GM12878 (cell line): ENCODE data around the gene ZBTB3. TPM values are rescaled to one million over a fixed set of nuclear protein-coding genes. Genes with fewer than 3 reads are reported as not detected.

Experiments used
- BCL11A ChIP-seq: IDR thresholded peaks from 2 replicates; pipeline ENCODE4 v1.6.1; 2011; ENCODE audit warnings: low read depth, low read length
- CEBPB ChIP-seq, 2 experiments: fragments of 150-350 bp in 1 of 2; IDR thresholded peaks; 2 replicates each; pipeline ENCODE4 v1.6.1; 2012 to 2014; ENCODE audit warnings: low read depth in 2 of 2, low read length in 2 of 2, borderline replicate concordance in 1 of 2, inconsistent platforms in 1 of 2
- CHD1 ChIP-seq: IDR thresholded peaks from 2 replicates; pipeline ENCODE4 v1.6.1; 2012; ENCODE audit warnings: low read depth, low read length, improper control_type of control experiment
- E4F1 ChIP-seq: fragments of 450-650 bp; IDR thresholded peaks from 2 replicates; pipeline ENCODE4 v1.6.1; 2018; ENCODE audit warnings: borderline replicate concordance, mild to moderate bottlenecking; ENCODE audit not compliant: partially characterized antibody
- EED ChIP-seq: sonication (generic); IDR thresholded peaks from 2 replicates; pipeline ENCODE4 v1.6.1; 2016; ENCODE audit warnings: antibody characterized with exemption, low read depth
- HCFC1 ChIP-seq: fragments of 150-350 bp; IDR thresholded peaks from 2 replicates; pipeline ENCODE4 v1.6.1; 2014; ENCODE audit warnings: low read length
- IKZF1 ChIP-seq: fragments of 450-650 bp; conservative IDR thresholded peaks from 2 replicates; pipeline ENCODE4 v1.6.1; 2017; ENCODE audit warnings: antibody characterized with exemption, mild to moderate bottlenecking
- KLF5 ChIP-seq: fragments of 450-650 bp; IDR thresholded peaks from 2 replicates; pipeline ENCODE4 v1.6.1; 2014; ENCODE audit warnings: mild to moderate bottlenecking; ENCODE audit not compliant: partially characterized antibody
- MAX ChIP-seq: IDR thresholded peaks from 2 replicates; pipeline ENCODE4 v1.6.1; 2012; ENCODE audit warnings: low read depth, low read length, improper control_type of control experiment
- MYC ChIP-seq: IDR thresholded peaks from 2 replicates; pipeline ENCODE4 v1.6.1; 2011; ENCODE audit warnings: mild to moderate bottlenecking, low read length, moderate library complexity, inconsistent platforms; ENCODE audit not compliant: insufficient read depth, insufficient replicate concordance, insufficient read length, severe bottlenecking
- NFIC ChIP-seq: IDR thresholded peaks from 2 replicates; pipeline ENCODE4 v1.6.1; 2012; ENCODE audit warnings: low read depth, mild to moderate bottlenecking, inconsistent platforms, low read length, moderate library complexity
- NR2F1 ChIP-seq: fragments of 450-650 bp; conservative IDR thresholded peaks from 2 replicates; pipeline ENCODE4 v1.6.1; 2017; ENCODE audit warnings: mild to moderate bottlenecking
- RAD21 ChIP-seq: IDR thresholded peaks from 2 replicates; pipeline ENCODE4 v1.6.1; 2011; ENCODE audit warnings: mild to moderate bottlenecking, low read depth, low read length, moderate library complexity; ENCODE audit not compliant: insufficient read depth
- RCOR1 ChIP-seq: conservative IDR thresholded peaks from 2 replicates; pipeline ENCODE4 v1.6.1; 2012; ENCODE audit warnings: low read depth, low read length, improper control_type of control experiment
- STAT1 ChIP-seq: fragments of 450-650 bp; conservative IDR thresholded peaks from 2 replicates; pipeline ENCODE4 v1.6.1; 2014; ENCODE audit warnings: antibody characterized with exemption, mild to moderate bottlenecking
- TCF3 ChIP-seq: IDR thresholded peaks from 2 replicates; pipeline ENCODE4 v1.6.1; 2012; ENCODE audit warnings: low read depth, mild to moderate bottlenecking, low read length, borderline replicate concordance; ENCODE audit not compliant: insufficient read depth
- ZBTB40 ChIP-seq: fragments of 450-650 bp; IDR thresholded peaks from 2 replicates; pipeline ENCODE4 v1.6.1; 2016; ENCODE audit warnings: mild to moderate bottlenecking, moderate library complexity, borderline replicate concordance
- ZNF687 ChIP-seq: fragments of 450-650 bp; IDR thresholded peaks from 2 replicates; pipeline ENCODE4 v1.6.1; 2017; ENCODE audit warnings: mild to moderate bottlenecking, moderate library complexity
- polyA plus RNA-seq, 11 experiments: library from polyadenylated mRNA; depleted of rRNA in 4 of 11; unstranded in 6 of 11; stranded (reverse) in 5 of 11; fragments of >200 nt; fragmentation: Nextera tagmentation in 4 of 11; fragmentation: Illumina TruSeq in 1 of 11; extraction: Ambion mirVana in 4 of 11; extraction: Trizol in 1 of 11; gene quantifications; 1 replicate in 1 of 11; 2 replicates in 10 of 11; pipeline versions ENCODE4 v1.2.1 to v1.2.3, GENCODE V29; 2011 to 2016; ENCODE audit warnings: inconsistent platforms in 2 of 11, missing spikeins in 2 of 11, low read depth in 1 of 11
- total RNA-seq, 4 experiments: library from RNA; depleted of rRNA in 3 of 4; stranded (reverse); fragments of >200 nt in 3 of 4; fragmentation: Illumina TruSeq in 1 of 4; extraction: Trizol in 1 of 4; gene quantifications; 2 replicates each; pipeline versions ENCODE4 v1.2.1 to v1.2.3, GENCODE V29; 2013 to 2021

The ZBTB3 gene
- total and polyA plus RNA-seq, 10 of the 15 experiments (the other 5 are each of a cell fraction or from before 2014, with no cell fraction given): 1.4 to 7.7 (median 4.8) TPM

- no peak for TF ChIP-seq CEBPB (IDR thresholded peaks at IDR 0.05; ENCODE audit: borderline replicate concordance in 1 of 2, low read depth in 2 of 2, low read length in 2 of 2)
- TF ChIP-seq HCFC1: peak; percentile 63
- peak; percentile 61 for TF ChIP-seq E4F1
- peak; percentile 66 for TF ChIP-seq IKZF1
- peak; percentile 63 for TF ChIP-seq MYC
- 0 out of 2 replicates have a peak, but pooled peaks have one; percentile 52 for TF ChIP-seq ZNF687
- TF ChIP-seq EED: no peak
- peak; percentile 58 for TF ChIP-seq RAD21
- TF ChIP-seq BCL11A: no peak
- peak; percentile 89 for TF ChIP-seq ZBTB40
- TF ChIP-seq STAT1: no peak; the same call in 1 of the 2 replicates
- TF ChIP-seq CHD1: no peak
- no peak for TF ChIP-seq KLF5
- peak; percentile 60; the same call in 1 of the 2 replicates for TF ChIP-seq MAX
- 0 out of 2 replicates have a peak, but pooled peaks have one; percentile 67 for TF ChIP-seq RCOR1
- TF ChIP-seq NFIC: no peak
- TF ChIP-seq TCF3: peak; percentile 59
- TF ChIP-seq NR2F1: peak; percentile 22; the same call in 1 of the 2 replicates
Measured at GRCh38 chr11:62787005-62787759, 33.2 kb upstream of the ZBTB3 start, which contains the start of gene TMEM179B (continued).
